Measurements from ENCODE around the gene FAM78A. TPM values are rescaled to one million over a fixed set of nuclear protein-coding genes. Genes with fewer than 3 reads are reported as not detected.
"Not testable (repeated sequence)": the region's sequence is repeated elsewhere in the genome, so short reads cannot be mapped to it uniquely, and the experiment has no call there.

Gene FAM78A
- total and polyA plus RNA-seq, 5 donors: 37.9 to 63.8 (median 53.2) TPM

GRCh38 chr9:131254626-131255025, 21.7 kb downstream of the FAM78A start:
- Histone ChIP-seq H3K27ac (ENCODE audit: low read length) (peak overlapping the region; percentile 45), H3K4me1 (ENCODE audit: control insufficient read depth, insufficient read depth, low read length) (peaks cover 13% of the 10 kb centered on the region), H3K4me3 (ENCODE audit: low read length) (no peak overlapping the region), H3K27me3 (ENCODE audit: control insufficient read depth, insufficient read depth) (no peaks in the 10 kb centered on the region), H3K9me3 (ENCODE audit: control insufficient read depth, low read length) (no peaks in the 10 kb centered on the region)
- DNase-seq (no peak), ATAC-seq (no peak)
- intact Hi-C loops (cut with DNase I): loop anchor here in 1 of 4 donors (10.0 kb wide), 1 partner anchor 70 kb away; no protein-coding TSS in a partner anchor
- 80% methylated on average over 14 of the region's 14 CpGs for WGBS

GRCh38 chr9:131253891-131254491, 22.3 kb downstream of the FAM78A start:
- DNase-seq (peak; percentile 65 to 85 (median 84)), ATAC-seq (peak; percentile 71 to 73)
- Histone ChIP-seq H3K9me3 (ENCODE audit: control insufficient read depth, low read length) (no peaks in the 10 kb centered on the region), H3K4me1 (ENCODE audit: control insufficient read depth, insufficient read depth, low read length) (peaks cover 13% of the 10 kb centered on the region), H3K27me3 (ENCODE audit: control insufficient read depth, insufficient read depth) (no peaks in the 10 kb centered on the region), H3K27ac (ENCODE audit: low read length) (peak overlapping the region; percentile 85), H3K4me3 (ENCODE audit: low read length) (no peak overlapping the region)
- intact Hi-C loops (cut with DNase I): loop anchor here in 1 of 4 donors (10.0 kb wide), 1 partner anchor 71 kb away; no protein-coding TSS in a partner anchor
- 40% methylated on average over 14 of the region's 14 CpGs for WGBS

GRCh38 chr9:131252120-131252519, 24.2 kb downstream of the FAM78A start:
- H3K9me3 ChIP-seq (ENCODE audit: control insufficient read depth, low read length): no peaks in the 10 kb centered on the region
- H3K27ac ChIP-seq (ENCODE audit: low read length): peak overlapping the region; percentile 57
- ATAC-seq (no peak), DNase-seq (peak in 1 of 3 donors; percentile 66)
- WGBS: 81% methylated on average over 23 of the region's 23 CpGs
- intact Hi-C loops (cut with DNase I): loop anchor here in 1 of 4 donors (10.0 kb wide), 1 partner anchor 73 kb away; no protein-coding TSS in a partner anchor
- peaks cover 10% of the 10 kb centered on the region for H3K4me1 ChIP-seq (ENCODE audit: control insufficient read depth, insufficient read depth, low read length)
- no peaks in the 10 kb centered on the region for H3K27me3 ChIP-seq (ENCODE audit: control insufficient read depth, insufficient read depth)
- no peak overlapping the region for H3K4me3 ChIP-seq (ENCODE audit: low read length)

- intact Hi-C loops (cut with DNase I): no loop called here
- DNase-seq: no peak
- no peaks in the 10 kb centered on the region for H3K4me1 ChIP-seq (ENCODE audit: control insufficient read depth, insufficient read depth, low read length)
- WGBS: 62% methylated on average over 4 of the region's 4 CpGs
- ATAC-seq: no peak
- H3K27ac ChIP-seq (ENCODE audit: low read length): no peak overlapping the region
- H3K27me3 ChIP-seq (ENCODE audit: control insufficient read depth, insufficient read depth): no peaks in the 10 kb centered on the region
- no peak overlapping the region for H3K4me3 ChIP-seq (ENCODE audit: low read length)
- H3K9me3 ChIP-seq (ENCODE audit: control insufficient read depth, low read length): no peaks in the 10 kb centered on the region
These were observed 29.7 kb downstream of the FAM78A start for GRCh38 chr9:131246618-131247017.

GRCh38 chr9:131244331-131244730, 32.0 kb downstream of the FAM78A start:
- WGBS: 96% methylated on average over 5 of the region's 5 CpGs
- H3K27me3 ChIP-seq (ENCODE audit: control insufficient read depth, insufficient read depth); H3K27ac ChIP-seq (ENCODE audit: low read length); H3K4me1 ChIP-seq (ENCODE audit: control insufficient read depth, insufficient read depth, low read length); ATAC-seq; H3K4me3 ChIP-seq (ENCODE audit: low read length); H3K9me3 ChIP-seq (ENCODE audit: control insufficient read depth, low read length); DNase-seq; intact Hi-C loops (cut with DNase I): not testable (repeated sequence)

GRCh38 chr9:131240047-131240921, 36.0 kb downstream of the FAM78A start:
- H3K27ac ChIP-seq (ENCODE audit: low read length): no peak overlapping the region
- no peak for DNase-seq
- 78% methylated on average over 22 of the region's 22 CpGs for whole genome bisulfite sequencing

GRCh38 chr9:131239161-131239975, 36.9 kb downstream of the FAM78A start:
- DNase-seq: no peak
- 70% methylated on average over 23 of the region's 23 CpGs for WGBS
- Histone ChIP-seq H3K27ac (ENCODE audit: low read length) (peak overlapping the region; percentile 81), H3K9me3 (ENCODE audit: control insufficient read depth, low read length) (no peaks in the 10 kb centered on the region), H3K4me3 (ENCODE audit: low read length) (no peak overlapping the region), H3K27me3 (ENCODE audit: control insufficient read depth, insufficient read depth) (no peaks in the 10 kb centered on the region), H3K4me1 (ENCODE audit: control insufficient read depth, insufficient read depth, low read length) (peaks cover 13% of the 10 kb centered on the region)
- ATAC-seq: no peak
- intact Hi-C loops (cut with DNase I): loop anchor here in 2 of 4 donors (5.0 to 10.0 kb wide), 2 partner anchors 38 to 95 kb away; partner anchors contain the start of gene FAM78A (in 1 of the 2)

More at GRCh38 chr9:131240047-131240921, 36.0 kb downstream of the FAM78A start:
- Histone ChIP-seq H3K27me3 (ENCODE audit: control insufficient read depth, insufficient read depth) (no peaks in the 10 kb centered on the region), H3K4me1 (ENCODE audit: control insufficient read depth, insufficient read depth, low read length) (peaks cover 13% of the 10 kb centered on the region), H3K9me3 (ENCODE audit: control insufficient read depth, low read length) (no peaks in the 10 kb centered on the region), H3K4me3 (ENCODE audit: low read length) (no peak overlapping the region)
- ATAC-seq: no peak
- intact Hi-C loops (cut with DNase I): no loop called here

GRCh38 chr9:131238402-131239021, 37.8 kb downstream of the FAM78A start:
- intact Hi-C loops (cut with DNase I): loop anchor here in 2 of 4 donors (5.0 to 10.0 kb wide), 2 partner anchors 39 to 96 kb away; partner anchors contain the start of gene FAM78A (in 1 of the 2)
- 23% methylated on average over 23 of the region's 23 CpGs for WGBS
- H3K9me3 ChIP-seq (ENCODE audit: control insufficient read depth, low read length): no peaks in the 10 kb centered on the region
- DNase-seq (peak in 2 of 3 donors; percentile 75 to 80), ATAC-seq (peak; percentile 3 to 8)
- no peak overlapping the region for H3K4me3 ChIP-seq (ENCODE audit: low read length)
- H3K27me3 ChIP-seq (ENCODE audit: control insufficient read depth, insufficient read depth): no peaks in the 10 kb centered on the region
- peak overlapping the region; percentile 81 for H3K27ac ChIP-seq (ENCODE audit: low read length)
- H3K4me1 ChIP-seq (ENCODE audit: control insufficient read depth, insufficient read depth, low read length): peaks cover 13% of the 10 kb centered on the region

GRCh38 chr9:131237931-131238401, 38.3 kb downstream of the FAM78A start:
- H3K4me1 ChIP-seq (ENCODE audit: control insufficient read depth, insufficient read depth, low read length): peaks cover 13% of the 10 kb centered on the region
- H3K4me3 ChIP-seq (ENCODE audit: low read length): no peak overlapping the region
- ATAC-seq (peak; percentile 47 to 59), DNase-seq (peak; percentile 74 to 89 (median 88))
- H3K9me3 ChIP-seq (ENCODE audit: control insufficient read depth, low read length): no peaks in the 10 kb centered on the region
- peak overlapping the region; percentile 81 for H3K27ac ChIP-seq (ENCODE audit: low read length)
- WGBS: 19% methylated on average over 11 of the region's 11 CpGs
- intact Hi-C loops (cut with DNase I): loop anchor here in 2 of 4 donors (5.0 to 10.0 kb wide), 2 partner anchors 39 to 97 kb away; partner anchors contain the start of gene FAM78A (in 1 of the 2)
- H3K27me3 ChIP-seq (ENCODE audit: control insufficient read depth, insufficient read depth): no peaks in the 10 kb centered on the region

- Histone ChIP-seq H3K27me3 (ENCODE audit: control insufficient read depth, insufficient read depth) (no peaks in the 10 kb centered on the region), H3K4me1 (ENCODE audit: control insufficient read depth, insufficient read depth, low read length) (peaks cover 13% of the 10 kb centered on the region), H3K4me3 (ENCODE audit: low read length) (no peak overlapping the region), H3K27ac (ENCODE audit: low read length) (peak overlapping the region; percentile 96), H3K9me3 (ENCODE audit: control insufficient read depth, low read length) (no peaks in the 10 kb centered on the region)
- no peak for ATAC-seq
- 38% methylated on average over 7 of the region's 7 CpGs for WGBS
- peak in 1 of 3 donors; percentile 51 for DNase-seq
- intact Hi-C loops (cut with DNase I): loop anchor here in 2 of 4 donors (5.0 to 10.0 kb wide), 2 partner anchors 40 to 98 kb away; partner anchors contain the start of gene FAM78A (in 1 of the 2)
These were observed 39.0 kb downstream of the FAM78A start for GRCh38 chr9:131237291-131237690.

All from right cardiac atrium (tissue), 5 donors.